ENCODE measurements around the gene PIGB.
"Not testable (repeated sequence)": the region's sequence is repeated elsewhere in the genome, so short reads cannot be mapped to it uniquely, and the experiment has no call there.

DNA sequence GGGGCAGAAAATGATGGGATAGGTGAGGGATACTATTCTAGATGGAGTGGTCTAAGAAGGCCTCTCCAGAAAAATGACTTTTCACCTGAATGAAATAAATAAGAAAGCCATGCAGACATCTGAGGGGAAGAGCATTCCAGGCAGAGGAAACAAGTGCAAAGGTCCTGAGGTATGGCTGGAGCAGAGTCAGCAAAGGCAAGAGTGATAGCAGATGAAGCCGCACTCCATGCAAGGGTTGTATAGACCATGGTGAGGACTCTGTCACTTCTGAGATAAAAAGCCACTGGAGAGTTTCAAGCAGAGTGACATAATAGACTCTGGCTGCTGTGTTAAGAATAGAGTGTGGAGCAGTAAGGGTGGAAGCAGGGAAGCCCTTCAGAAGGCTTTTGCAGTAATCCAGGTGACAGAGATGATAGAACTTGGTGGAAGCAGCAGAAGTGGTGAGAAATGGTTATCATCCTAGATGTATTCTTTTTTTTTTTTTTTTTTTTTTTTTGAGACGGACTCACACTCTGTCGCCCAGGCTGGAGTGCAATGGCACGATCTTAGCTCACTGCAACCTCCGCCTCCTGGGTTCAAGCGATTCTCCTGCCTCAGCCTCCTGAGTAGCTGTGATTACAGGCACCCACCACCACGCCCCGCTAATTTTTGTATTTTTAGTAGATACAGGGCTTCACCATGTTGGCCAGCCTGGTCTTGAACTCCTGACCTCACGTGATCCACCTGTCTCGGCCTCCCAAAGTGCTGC is 32.4 kb upstream of the PIGB start:
- TF ChIP-seq FOXK2 (IDR thresholded peaks at IDR 0.05); HDGF (IDR thresholded peaks at IDR 0.05; ENCODE audit: borderline replicate concordance); SP1 (IDR thresholded peaks at IDR 0.05); BHLHE40 (IDR thresholded peaks at IDR 0.05; ENCODE audit: borderline replicate concordance); SUZ12 (IDR thresholded peaks at IDR 0.05); LEF1 (IDR thresholded peaks at IDR 0.05; ENCODE audit: borderline replicate concordance); L3MBTL2 (conservative IDR thresholded peaks at IDR 0.05): not testable (repeated sequence)

Data from HEK293T (cell line).